H1 (cell line): ENCODE results near the gene TRMT6. TPM values are rescaled to one million over a fixed set of nuclear protein-coding genes. Genes with fewer than 3 reads are reported as not detected.

Source experiments
- CTCF ChIA-PET: fragments of 300-600 bp; sonication (Branson Sonifier 250); formaldehyde crosslinking; loops from one replicate; lab custom pipeline; 2021; ENCODE audit not compliant: partially characterized antibody; lab: Charles Lee
- POLR2A ChIA-PET: fragments of 300-600 bp; sonication (Branson Sonifier 250); formaldehyde crosslinking; loops from one replicate; lab custom pipeline; 2021; ENCODE audit warnings: inconsistent platforms; ENCODE audit not compliant: partially characterized antibody; lab: Charles Lee
- DNase-seq, 2 experiments: peaks; one replicate each; pipeline versions ENCODE4 v3.0.0 to v3.0.0-alpha.2; 2010 to 2022; ENCODE audit warnings: low spot score in 2 of 2, low read depth in 1 of 2, mixed read lengths in 1 of 2
- FAIRE-seq: peaks from 2 replicates; lab custom pipeline; 2011; peaks lifted over from hg19 to GRCh38; lab: Jason Lieb, UNC
- H2AFZ ChIP-seq: 2 replicates; pipeline ENCODE4 v1.8.1; 2012; ENCODE audit warnings: low read length, inconsistent platforms
- H2AK5ac ChIP-seq: 2 replicates; pipeline ENCODE4 v1.6.1; 2013; ENCODE audit warnings: low read depth, low read length
- H2BK120ac ChIP-seq: replicated peaks from 2 replicates; pipeline ENCODE3; 2013; ENCODE audit warnings: low read depth, low read length, inconsistent platforms
- H2BK12ac ChIP-seq: 2 replicates; pipeline ENCODE4 v1.6.1; 2013; ENCODE audit warnings: low read depth, low read length
- H2BK15ac ChIP-seq: 2 replicates; pipeline ENCODE4 v1.6.1; 2013; ENCODE audit warnings: low read length
- H2BK20ac ChIP-seq: 2 replicates; pipeline ENCODE4 v1.6.1; 2013; ENCODE audit warnings: low read length
- H2BK5ac ChIP-seq: 2 replicates; pipeline ENCODE4 v1.6.1; 2013; ENCODE audit warnings: low read depth, low read length
- H3K14ac ChIP-seq: 2 replicates; pipeline ENCODE4 v1.6.1; 2013; ENCODE audit warnings: inconsistent platforms; ENCODE audit not compliant: insufficient read length
- H3K18ac ChIP-seq: 2 replicates; pipeline ENCODE4 v1.6.1; 2013; ENCODE audit warnings: low read length; ENCODE audit errors: extremely low read depth
- H3K23ac ChIP-seq: 2 replicates; pipeline ENCODE4 v1.6.1; 2013; ENCODE audit warnings: inconsistent platforms; ENCODE audit not compliant: insufficient read length
- H3K23me2 ChIP-seq: 2 replicates; pipeline ENCODE4 v1.6.1; 2013; ENCODE audit warnings: low read depth, low read length
- H3K27ac ChIP-seq: 2 replicates; pipeline ENCODE4 v1.6.1; 2011; ENCODE audit warnings: low read depth, low read length, inconsistent platforms
- H3K27me3 ChIP-seq, 4 experiments: replicated peaks in 1 of 4; 1 replicate in 1 of 4; 2 replicates in 3 of 4; pipeline versions ENCODE4 v1.6.1 to v1.8.1; 2011 to 2013; ENCODE audit warnings: low read length in 3 of 4, mild to moderate bottlenecking in 3 of 4, inconsistent platforms in 2 of 4, mixed read lengths in 2 of 4, moderate library complexity in 1 of 4; ENCODE audit not compliant: control insufficient read depth in 3 of 4, insufficient read depth in 3 of 4; ENCODE audit errors: extremely low read depth in 1 of 4
- H3K36me3 ChIP-seq, 4 experiments: 2 replicates each; pipeline versions ENCODE4 v1.6.1 to v1.8.1; 2011 to 2013; ENCODE audit warnings: mild to moderate bottlenecking in 4 of 4, low read length in 3 of 4, moderate library complexity in 2 of 4, control low read depth in 1 of 4, inconsistent platforms in 1 of 4; ENCODE audit not compliant: insufficient read depth in 4 of 4, control insufficient read depth in 2 of 4
- H3K4ac ChIP-seq: replicated peaks from 2 replicates; pipeline ENCODE3; 2013; ENCODE audit warnings: low read length, low read depth, mixed read lengths, inconsistent platforms; ENCODE audit not compliant: insufficient read length
- H3K4me1 ChIP-seq, 4 experiments: replicated peaks in 1 of 4; 1 replicate in 1 of 4; 2 replicates in 3 of 4; pipeline versions ENCODE4 v1.6.1 to v1.8.1; 2011 to 2013; ENCODE audit warnings: low read length in 3 of 4, inconsistent platforms in 2 of 4, mixed read lengths in 1 of 4; ENCODE audit not compliant: insufficient read depth in 4 of 4, control insufficient read depth in 3 of 4
- H3K4me2 ChIP-seq, 2 experiments: 2 replicates each; pipeline versions ENCODE4 v1.6.1 to v1.8.1; 2011 to 2013; ENCODE audit warnings: low read depth in 2 of 2, low read length in 2 of 2, control low read depth in 1 of 2, inconsistent platforms in 1 of 2, mild to moderate bottlenecking in 1 of 2; ENCODE audit not compliant: insufficient read depth in 1 of 2
- H3K4me3 ChIP-seq, 4 experiments: fragments of 200-600, 300-600 bp in 1 of 4; sonication (generic), shearing (Covaris generic), sonication (Bioruptor Twin) in 1 of 4; 2 replicates each; pipeline versions ENCODE4 v1.5.1 to v1.8.1; 2011 to 2016; ENCODE audit warnings: low read length in 4 of 4, low read depth in 3 of 4, control low read depth in 2 of 4, inconsistent platforms in 2 of 4, mild to moderate bottlenecking in 2 of 4, mixed read lengths in 1 of 4, moderate library complexity in 1 of 4; ENCODE audit not compliant: insufficient read depth in 2 of 4; ENCODE audit errors: extremely low read depth in 1 of 4
- H3K56ac ChIP-seq: replicated peaks from 2 replicates; pipeline ENCODE3; 2013; ENCODE audit warnings: low read depth, mild to moderate bottlenecking, mixed read lengths, low read length, inconsistent platforms; ENCODE audit not compliant: insufficient read length
- H3K79me1 ChIP-seq: 2 replicates; pipeline ENCODE4 v1.6.1; 2013; ENCODE audit warnings: low read depth, low read length, control low read depth
- H3K79me2 ChIP-seq, 2 experiments: 2 replicates each; pipeline versions ENCODE4 v1.6.1 to v1.8.1; 2012 to 2013; ENCODE audit warnings: low read length in 2 of 2, mild to moderate bottlenecking in 2 of 2, inconsistent platforms in 1 of 2; ENCODE audit not compliant: insufficient read depth in 2 of 2, control insufficient read depth in 1 of 2
- H3K9ac ChIP-seq, 4 experiments: replicated peaks in 1 of 4; 1 replicate in 1 of 4; 2 replicates in 3 of 4; pipeline versions ENCODE4 v1.6.1 to v1.8.1; 2011 to 2013; ENCODE audit warnings: low read depth in 3 of 4, low read length in 3 of 4, control low read depth in 2 of 4, mild to moderate bottlenecking in 2 of 4, moderate library complexity in 2 of 4, inconsistent platforms in 1 of 4; ENCODE audit errors: extremely low read depth in 1 of 4
- H3K9me3 ChIP-seq, 2 experiments: 2 replicates each; pipeline versions ENCODE4 v1.6.1 to v1.8.1; 2012 to 2013; ENCODE audit warnings: mild to moderate bottlenecking in 2 of 2, moderate library complexity in 2 of 2, control low read depth in 1 of 2, inconsistent platforms in 1 of 2, low read depth in 1 of 2, low read length in 1 of 2, mixed read lengths in 1 of 2; ENCODE audit not compliant: insufficient read depth in 2 of 2
- H4K20me1 ChIP-seq, 2 experiments: replicated peaks in 1 of 2; 2 replicates each; pipeline versions ENCODE3 to v1.8.1; 2011 to 2013; ENCODE audit warnings: inconsistent platforms in 2 of 2, low read length in 2 of 2, mild to moderate bottlenecking in 1 of 2; ENCODE audit not compliant: insufficient read depth in 2 of 2, control insufficient read depth in 1 of 2
- H4K5ac ChIP-seq: 2 replicates; pipeline ENCODE4 v1.6.1; 2013; ENCODE audit warnings: low read length, low read depth, mixed read lengths, inconsistent platforms; ENCODE audit not compliant: insufficient read length
- H4K8ac ChIP-seq: 2 replicates; pipeline ENCODE4 v1.8.0; 2013; ENCODE audit warnings: mild to moderate bottlenecking, moderate library complexity, low read length, inconsistent platforms; ENCODE audit not compliant: insufficient read depth; ENCODE audit errors: extremely low read depth
- H4K91ac ChIP-seq: replicated peaks from 2 replicates; pipeline ENCODE3; 2013; ENCODE audit warnings: low read length, mixed read lengths, inconsistent platforms; ENCODE audit not compliant: insufficient read length
- BCL11A ChIP-seq, 2 experiments: IDR thresholded peaks; one replicate each; pipeline ENCODE4 v1.6.1; 2011; ENCODE audit warnings: low read depth in 2 of 2, low read length in 2 of 2, mild to moderate bottlenecking in 2 of 2
- WGBS, 2 experiments: shearing (Covaris generic) in 1 of 2; methylation state at CpG; one replicate each; pipeline versions ENCODE4 v1.1.6 to v1.1.7; 2013 to 2015; ENCODE audit warnings: low lambda C conversion rate in 2 of 2, mixed read lengths in 2 of 2, inconsistent platforms in 1 of 2, low coverage in 1 of 2, missing lambda C conversion rate in 1 of 2; ENCODE audit not compliant: insufficient replicate concordance in 2 of 2, insufficient coverage in 1 of 2, insufficient read length in 1 of 2; ENCODE audit errors: extremely low coverage in 1 of 2, missing lambda C conversion rate in 1 of 2; 5-methylcytosine and 5-hydroxymethylcytosine counted together
- polyA plus RNA-seq, 7 experiments: library from polyadenylated mRNA; depleted of rRNA in 3 of 7; stranded (reverse) in 5 of 7; unstranded in 2 of 7; fragments of >200 nt in 5 of 7; fragments of 200-250 nt in 2 of 7; gene quantifications; 1 replicate in 5 of 7; 2 replicates in 1 of 7; 4 replicates in 1 of 7; pipeline versions ENCODE4 v1.2.1 to v1.2.3, GENCODE V29; 2011 to 2013; ENCODE audit warnings: missing spikeins in 2 of 7, mixed read lengths in 2 of 7
- total RNA-seq: library from RNA; stranded (reverse); fragmentation: NEBNext Ultra II Directional; extraction: Animal tissue kit (Norgen Biotek cat#: 25700); gene quantifications from 2 replicates; pipeline ENCODE4 v1.2.1, GENCODE V29; 2021

The TRMT6 gene
- total and polyA plus RNA-seq, 2 of the 8 experiments (the other 6 are each of a cell fraction or from before 2014, with no cell fraction given): 6.9 to 23.3 TPM

- DNase-seq: no peak
- no peak overlapping the region for H2BK12ac ChIP-seq
- peaks cover 0 to 6% (median under 1%) of the 10 kb centered on the region in 4 experiments; a peak in 1 of 7 replicates for H3K4me1 ChIP-seq
- H2BK5ac ChIP-seq: no peak overlapping the region
- no peaks in the 10 kb centered on the region for H4K20me1 ChIP-seq
- CTCF ChIA-PET: interaction anchor here (0.8 to 1.8 kb wide), 4 partner anchors 10 to 395 kb away, joined by 3 to 4 read pairs (median 3); no protein-coding TSS in a partner anchor
- no peak overlapping the region for H3K4me3 ChIP-seq
- no peak overlapping the region for H3K9ac ChIP-seq
- no peaks in the 10 kb centered on the region for H3K9me3 ChIP-seq
- no peak overlapping the region for H2BK120ac ChIP-seq
- H3K4ac ChIP-seq: no peak overlapping the region
- 87% methylated on average over 5 of the region's 5 CpGs; no CpG with 5 or more reads in 1 of the 2 experiments for WGBS, 2 experiments
- no peak overlapping the region for H3K23ac ChIP-seq
- H2AK5ac ChIP-seq: no peak overlapping the region
- H4K5ac ChIP-seq: no peak overlapping the region
- no peak overlapping the region for H4K91ac ChIP-seq
- H3K27ac ChIP-seq: no peak overlapping the region
- no peaks in the 10 kb centered on the region for H3K36me3 ChIP-seq
- POLR2A ChIA-PET: no interaction called here
- no peak overlapping the region for H3K18ac ChIP-seq
- H2BK15ac ChIP-seq: no peak overlapping the region
- no peak overlapping the region for H3K14ac ChIP-seq
- no peak overlapping the region for H4K8ac ChIP-seq
- no peak overlapping the region for H2BK20ac ChIP-seq
- no peaks in the 10 kb centered on the region for H3K79me2 ChIP-seq
- H3K27me3 ChIP-seq: no peaks in the 10 kb centered on the region
- no peak overlapping the region for H2AFZ ChIP-seq
- no peak overlapping the region for H3K56ac ChIP-seq
- FAIRE-seq: no peak
- no peak overlapping the region for H3K4me2 ChIP-seq
- H3K79me1 ChIP-seq: no peaks in the 10 kb centered on the region
- no peaks in the 10 kb centered on the region for H3K23me2 ChIP-seq
- TF ChIP-seq BCL11A (IDR thresholded peaks at IDR 0.05; ENCODE audit: low read depth in 2 of 2, low read length in 2 of 2): no peak
Observed at GRCh38 chr20:5923493-5923892, 26.8 kb downstream of the TRMT6 start.
